Non-pigmented ciliary epithelial cell (primary cell): Measurements from ENCODE around the gene LIF.

ENCODE experiments used
- DNase-seq: peaks from one replicate; pipeline ENCODE4 v3.0.0-alpha.2; 2010; ENCODE audit warnings: low read depth

The LIF gene

GRCh38 chr22:30262917-30263741 lies 16.6 kb upstream of the LIF start:
- no peak for DNase-seq

DNA sequence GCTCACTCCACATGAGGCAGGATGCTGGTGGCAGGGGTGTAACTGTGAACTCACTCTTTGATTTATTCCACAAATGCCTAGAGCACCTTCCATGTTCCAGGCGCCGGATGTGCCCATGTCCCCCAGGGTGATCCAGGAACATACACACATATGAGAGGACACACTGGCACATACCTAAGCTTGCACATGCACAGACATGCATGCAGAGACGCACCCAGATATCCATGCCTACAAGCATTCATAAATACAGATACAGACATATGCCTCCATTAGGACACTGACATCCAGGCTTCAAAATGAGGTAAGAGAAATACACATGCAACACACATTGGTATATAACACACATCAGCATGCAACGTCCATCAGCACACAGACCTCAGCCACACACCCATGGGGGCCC lies 15.6 kb upstream of the LIF start:
- DNase-seq = no peak

GRCh38 chr22:30261134-30261533 lies 14.6 kb upstream of the LIF start:
- no peak for DNase-seq

DNA sequence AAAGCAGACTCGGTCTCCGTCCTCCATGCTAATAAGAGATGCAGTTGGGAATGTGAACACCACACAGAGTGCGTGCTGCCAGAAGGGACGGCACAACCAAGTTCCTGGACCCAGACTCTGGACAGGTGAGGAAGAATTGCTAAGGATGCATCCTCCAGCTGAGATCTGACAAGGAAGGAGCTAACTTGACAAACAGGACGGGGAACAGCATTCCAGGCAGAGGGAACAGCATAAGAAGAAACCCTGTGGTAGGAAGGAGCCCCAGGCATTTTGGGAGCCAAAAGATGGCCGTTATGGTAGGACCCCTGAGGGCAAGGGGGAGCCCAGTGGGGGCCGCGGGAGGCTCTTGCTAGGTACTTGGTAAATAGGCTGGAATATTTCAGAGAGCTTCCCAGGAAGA lies 14.1 kb upstream of the LIF start:
- DNase-seq = no peak

DNA sequence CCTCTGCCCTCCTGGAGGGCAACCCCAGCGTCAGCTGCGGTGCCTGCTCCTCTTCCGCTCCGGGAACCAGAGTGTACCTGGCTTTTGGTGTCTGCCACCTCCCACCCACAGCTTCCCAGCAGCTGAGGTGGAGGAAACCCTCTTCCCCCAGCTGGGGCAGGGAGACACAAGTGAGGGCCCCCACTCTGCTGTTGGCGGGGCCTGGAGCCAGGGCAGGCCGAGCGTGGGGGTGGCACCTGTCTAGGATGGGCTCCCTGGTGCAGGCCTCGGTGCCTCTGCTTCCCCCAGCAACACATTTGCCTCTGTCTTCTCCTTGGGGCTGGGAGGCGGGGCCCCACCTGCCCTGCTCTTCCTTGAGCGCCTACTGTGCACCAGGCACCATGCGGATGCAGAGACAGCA lies 13.7 kb upstream of the LIF start:
- DNase-seq = no peak

DNA sequence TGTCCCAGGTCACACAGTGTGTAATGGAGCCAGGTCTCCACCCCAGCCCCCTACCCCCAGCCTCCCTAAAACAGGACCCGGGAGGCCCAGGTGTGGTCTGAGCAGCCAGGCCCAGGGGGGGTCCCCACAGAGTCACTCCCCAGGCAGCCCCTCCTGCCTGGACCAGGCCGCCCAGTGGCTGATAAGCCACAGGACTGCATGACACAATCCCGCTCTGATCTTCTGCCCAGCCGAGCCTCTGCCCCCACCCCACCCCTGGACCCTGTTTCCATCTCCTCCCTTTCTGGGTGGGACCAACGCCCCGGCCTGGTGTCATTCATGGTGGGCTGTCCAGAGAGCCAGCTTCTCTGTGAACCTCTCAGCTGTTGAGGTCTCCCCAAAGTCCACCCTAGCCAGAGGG lies 7.8 kb upstream of the LIF start:
- no peak for DNase-seq

DNA sequence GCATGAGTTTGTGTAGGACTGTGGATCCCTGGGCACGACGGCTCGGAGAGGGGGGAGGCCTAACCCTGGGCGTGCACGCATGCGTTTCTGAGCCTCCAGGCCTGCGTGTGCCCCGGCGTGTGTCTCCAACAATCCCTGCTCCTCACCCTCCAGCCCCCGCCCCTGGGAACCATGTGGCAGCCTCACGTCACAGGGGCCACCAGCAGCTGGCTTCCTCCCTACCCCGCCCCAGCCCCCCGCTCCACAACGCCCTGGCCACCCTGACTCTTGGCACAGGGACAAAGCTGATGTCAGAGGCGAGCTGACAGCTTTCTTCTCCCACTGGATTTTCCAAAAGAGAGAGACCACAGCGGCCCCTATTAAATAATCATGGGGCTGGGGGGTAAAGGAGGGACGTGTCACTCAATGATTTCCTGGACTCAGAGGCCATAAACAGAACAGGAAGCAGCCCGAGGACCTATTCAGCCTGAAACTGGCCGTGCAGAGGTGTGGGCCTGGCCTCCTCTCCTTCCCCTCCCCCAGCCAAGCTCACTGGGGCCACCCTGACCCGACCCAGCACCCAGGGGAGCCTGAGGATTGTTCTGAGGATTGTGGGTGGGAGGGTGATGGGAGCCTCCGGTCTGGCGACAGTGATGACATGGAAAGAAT lies 6.8 kb upstream of the LIF start:
- no peak for DNase-seq

DNA sequence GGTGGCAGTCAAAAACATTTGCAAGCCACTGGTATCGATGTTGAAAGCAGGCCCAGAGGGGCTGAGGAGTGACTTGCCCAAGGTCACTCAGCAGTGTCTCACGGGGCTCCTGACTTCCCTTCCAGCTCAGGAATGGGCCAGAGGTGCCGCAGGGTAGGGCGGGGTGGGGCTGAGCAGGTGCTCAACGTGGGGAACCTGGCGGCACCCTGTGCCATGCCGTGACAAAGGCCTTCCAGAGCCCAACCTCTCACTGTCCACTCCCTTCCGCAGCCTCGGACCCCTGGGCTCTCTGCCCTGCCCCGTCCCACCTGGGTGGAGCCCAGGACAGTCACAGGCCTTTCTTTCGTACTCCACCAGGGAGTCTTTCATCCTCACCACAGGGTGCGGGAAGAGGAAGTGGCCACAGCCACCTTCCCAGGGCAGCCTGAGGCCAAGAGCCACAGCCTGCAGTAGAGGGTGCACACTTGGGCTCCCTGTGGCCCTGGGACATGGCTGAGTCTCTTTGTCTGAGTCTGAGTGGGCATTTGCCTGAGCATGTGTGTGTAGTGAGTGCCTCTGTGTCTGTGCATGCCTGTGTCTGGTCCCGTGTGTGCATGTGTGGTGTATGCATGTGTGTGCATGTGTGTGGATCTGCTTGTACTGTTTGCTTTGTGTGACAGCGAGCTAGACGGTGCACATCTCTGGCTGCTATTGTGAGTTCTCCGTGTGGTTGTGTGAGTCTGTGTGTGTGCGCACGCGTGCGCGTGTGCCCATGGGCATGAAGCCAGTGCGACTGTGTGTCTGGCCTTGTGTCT lies 6.0 kb upstream of the LIF start:
- DNase-seq = no peak

DNA sequence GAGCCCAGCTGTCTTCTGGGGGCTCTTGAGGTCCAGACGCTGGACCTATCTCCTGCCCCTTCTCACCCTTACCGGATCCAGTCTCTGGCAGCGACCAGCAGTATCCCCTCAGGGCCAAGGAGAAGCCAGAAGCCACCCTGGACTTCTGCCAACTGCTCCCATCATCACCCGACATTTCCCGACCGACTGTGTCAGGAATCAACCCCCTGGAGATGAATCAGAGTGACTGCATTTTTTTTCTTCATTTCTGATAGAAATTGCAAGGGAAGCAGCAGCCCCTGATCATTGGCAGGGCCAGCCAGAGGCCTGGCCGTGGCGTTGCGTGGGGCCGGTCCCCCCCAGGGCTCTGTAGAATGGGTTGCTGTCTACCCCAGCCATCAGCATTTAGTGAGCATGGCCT lies 5.2 kb upstream of the LIF start:
- DNase-seq = no peak

GRCh38 chr22:30250661-30251267 lies 4.2 kb upstream of the LIF start:
- no peak for DNase-seq

- no peak for DNase-seq
Observed at GRCh38 chr22:30250039-30250565, 3.5 kb upstream of the LIF start.

DNA sequence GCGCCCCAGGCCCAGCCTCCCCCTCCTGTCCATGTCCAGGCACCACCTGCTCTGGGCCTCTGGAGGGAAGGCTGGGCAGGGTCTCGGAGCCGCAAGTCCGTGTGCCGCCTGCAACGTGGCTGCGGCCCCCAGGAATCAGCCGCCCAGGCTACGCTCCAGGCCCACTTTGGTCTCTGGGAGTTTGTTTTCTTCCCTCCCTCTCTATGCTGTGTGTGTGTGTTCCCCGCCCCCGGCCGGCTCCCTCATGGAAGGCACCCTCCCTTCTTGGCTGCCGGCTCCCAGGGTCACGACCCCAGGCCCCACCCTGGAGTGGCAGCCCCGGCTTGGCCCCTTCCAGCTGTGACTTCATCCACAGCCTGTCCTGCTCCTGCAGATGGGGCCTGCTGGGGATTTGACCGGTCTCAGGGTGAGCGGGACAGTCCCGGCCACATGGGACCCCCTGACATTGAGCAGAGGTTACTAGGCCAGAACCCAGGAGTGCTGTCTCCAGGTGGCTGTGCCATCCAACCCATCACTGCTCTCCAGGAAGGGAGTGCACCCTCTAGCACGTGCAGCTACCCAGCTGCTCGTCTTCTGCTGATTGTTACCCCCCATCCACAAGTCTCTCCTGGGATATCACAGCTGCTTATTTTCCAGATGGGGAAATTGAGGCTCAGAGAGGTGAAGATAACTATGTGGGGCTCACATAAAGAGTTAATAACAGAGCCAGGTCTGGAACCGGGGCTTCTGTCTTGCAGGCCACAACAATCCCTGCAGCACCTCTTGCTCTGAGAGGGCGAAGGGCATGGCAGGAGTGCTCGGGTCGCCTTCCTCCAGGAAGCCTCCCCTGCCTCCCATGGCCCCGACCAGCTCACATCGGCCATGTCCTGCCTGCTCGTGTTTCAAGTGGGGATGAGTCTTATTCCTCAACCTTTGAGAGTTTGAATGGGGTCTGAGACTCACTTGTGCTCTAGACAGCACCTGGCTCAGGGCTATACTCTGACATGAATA lies 2.8 kb upstream of the LIF start:
- no peak for DNase-seq

- no peak for DNase-seq
Observed at GRCh38 chr22:30248484-30248883, 1.9 kb upstream of the LIF start.

DNA sequence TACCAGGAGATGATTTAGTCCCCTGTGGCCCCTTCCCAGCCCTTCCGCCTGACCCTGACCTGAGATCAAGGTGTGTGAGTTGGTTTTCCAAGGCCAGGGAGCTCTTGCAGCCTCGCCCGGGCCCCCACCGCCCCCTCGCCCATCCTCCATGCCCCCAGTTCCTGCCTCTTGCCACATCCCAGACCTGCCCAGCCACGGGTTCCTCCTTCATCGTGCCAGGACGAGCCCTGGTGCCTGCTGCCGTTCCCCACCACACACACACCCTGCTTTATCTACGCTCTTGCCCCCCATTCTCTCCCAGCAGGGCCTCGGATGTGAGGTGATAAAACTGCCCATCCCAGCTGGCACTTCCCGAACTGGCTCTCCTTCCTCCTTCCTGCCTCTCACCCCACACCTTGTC lies 1.4 kb upstream of the LIF start:
- DNase-seq = no peak

DNA sequence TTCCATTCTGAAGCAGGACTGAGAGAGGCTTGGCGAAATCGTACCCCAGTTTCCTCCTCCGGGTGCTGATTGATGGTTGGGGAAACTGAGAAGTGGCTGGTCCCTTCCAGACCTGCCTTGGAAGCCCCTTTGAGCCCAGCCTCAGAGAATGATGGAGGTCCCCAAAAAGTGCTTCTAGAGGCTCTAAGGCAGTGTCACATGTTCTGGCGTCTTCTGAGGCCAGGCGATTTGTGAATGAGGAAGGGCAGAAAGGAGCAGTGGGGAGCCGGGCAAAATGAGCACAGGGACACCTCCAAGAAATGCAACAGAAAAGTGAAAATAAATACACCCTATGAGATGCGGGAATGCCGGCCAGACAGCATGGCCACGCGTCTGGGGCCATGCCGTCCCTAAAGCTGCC lies 1.0 kb upstream of the LIF start:
- DNase-seq = no peak

- DNase-seq = no peak
Observed at GRCh38 chr22:30246814-30247376, 336 bp upstream of the LIF start.

- no peak for DNase-seq
Observed at GRCh38 chr22:30245181-30245984, 1.2 kb downstream of the LIF start.

- DNase-seq = no peak
Observed at GRCh38 chr22:30244641-30245040, 1.9 kb downstream of the LIF start.

- DNase-seq = no peak
Observed at GRCh38 chr22:30244066-30244465, 2.5 kb downstream of the LIF start.

GRCh38 chr22:30243661-30244060 lies 2.9 kb downstream of the LIF start:
- no peak for DNase-seq
